Stimulated activated CD8-positive, alpha-beta memory T cell treated with anti-CD3 and anti-CD28 coated beads, Interleukin-15, amount 100 ng/mL, for 1 hour (primary cell): Measurements from ENCODE around the gene EDNRB.
"Not testable (repeated sequence)": the region's sequence is repeated elsewhere in the genome, so short reads cannot be mapped to it uniquely, and the experiment has no call there.

Experiments used
- DNase-seq: peaks from one replicate; pipeline ENCODE4 v3.0.0-alpha.2; 2020; ENCODE audit warnings: low read depth

The EDNRB gene

GRCh38 chr13:77896536-77896935 lies 22.1 kb downstream of the EDNRB start:
- DNase-seq = no peak

GRCh38 chr13:77894743-77895142 lies 23.9 kb downstream of the EDNRB start:
- DNase-seq = no peak

- DNase-seq = no peak
Observed at GRCh38 chr13:77893066-77893465, 25.6 kb downstream of the EDNRB start.

- DNase-seq = no peak
Observed at GRCh38 chr13:77892491-77892890, 26.1 kb downstream of the EDNRB start.

GRCh38 chr13:77891486-77891885 lies 27.1 kb downstream of the EDNRB start:
- DNase-seq = no peak

- no peak for DNase-seq
Observed at GRCh38 chr13:77891041-77891440, 27.6 kb downstream of the EDNRB start.

GRCh38 chr13:77883328-77883727 lies 35.3 kb downstream of the EDNRB start:
- DNase-seq = no peak

- no peak for DNase-seq
Observed at GRCh38 chr13:77878190-77878589, 40.4 kb downstream of the EDNRB start.

- DNase-seq = no peak
Observed at GRCh38 chr13:77876176-77876575, 42.5 kb downstream of the EDNRB start.

- no peak for DNase-seq
Observed at GRCh38 chr13:77874406-77874805, 44.2 kb downstream of the EDNRB start.

GRCh38 chr13:77872995-77873394 lies 45.6 kb downstream of the EDNRB start:
- no peak for DNase-seq

GRCh38 chr13:77871596-77871995 lies 47.0 kb downstream of the EDNRB start:
- DNase-seq = no peak

- DNase-seq = no peak
Observed at GRCh38 chr13:77868717-77869116, 49.9 kb downstream of the EDNRB start.

- DNase-seq = no peak
Observed at GRCh38 chr13:77866971-77867370, 51.7 kb downstream of the EDNRB start.

GRCh38 chr13:77865622-77866021 lies 53.0 kb downstream of the EDNRB start:
- DNase-seq = no peak

GRCh38 chr13:77863144-77863543 lies 55.5 kb downstream of the EDNRB start:
- no peak for DNase-seq

- DNase-seq = no peak
Observed at GRCh38 chr13:77861741-77862140, 56.9 kb downstream of the EDNRB start.

GRCh38 chr13:77860507-77860981 lies 58.1 kb downstream of the EDNRB start:
- DNase-seq = no peak

GRCh38 chr13:77859450-77859849 lies 59.2 kb downstream of the EDNRB start:
- DNase-seq = no peak

- no peak for DNase-seq
Observed at GRCh38 chr13:77857531-77858209, 61.0 kb downstream of the EDNRB start.

GRCh38 chr13:77853703-77854102 lies 64.9 kb downstream of the EDNRB start:
- DNase-seq = no peak

GRCh38 chr13:77848050-77848449 lies 70.6 kb downstream of the EDNRB start:
- DNase-seq = not testable (repeated sequence)

GRCh38 chr13:77846173-77846572 lies 72.5 kb downstream of the EDNRB start:
- DNase-seq = no peak
